Measurements from ENCODE around the gene TRAF3IP3.

TRAF3IP3 gene

GRCh38 chr1:209741193-209741592 lies 14.7 kb upstream of the TRAF3IP3 start:
- Histone ChIP-seq H3K79me2 (ENCODE audit: low read length) (no peaks in the 10 kb centered on the region), H3K9me2 (replicated peaks; ENCODE audit: insufficient read depth, low read length) (no peaks in the 10 kb centered on the region), H3K4me2 (ENCODE audit: low read depth, low read length) (no peak overlapping the region), H3F3A (ENCODE audit: insufficient read depth, low read length) (no peaks in the 10 kb centered on the region), H4K20me1 (ENCODE audit: insufficient read depth, low read length) (no peaks in the 10 kb centered on the region), H3K36me3 (replicated peaks; ENCODE audit: insufficient read depth, low read length) (no peaks in the 10 kb centered on the region), H3K27ac (ENCODE audit: low read length) (no peak overlapping the region), H2AFZ (ENCODE audit: low read length) (no peak overlapping the region), H3K4me3 (ENCODE audit: low read length) (no peak overlapping the region), H3K27me3 (replicated peaks; ENCODE audit: insufficient read depth, low read length) (no peaks in the 10 kb centered on the region), H3K9ac (ENCODE audit: low read length) (no peak overlapping the region), H3K9me3 (replicated peaks; ENCODE audit: insufficient read depth, low read length) (no peaks in the 10 kb centered on the region), H3K4me1 (ENCODE audit: low read length) (peaks cover 14% of the 10 kb centered on the region)
- DNase-seq = no peak
- TF ChIP-seq EZH2 (optimal IDR thresholded peaks at IDR 0.05; ENCODE audit: low read depth, low read length) (no peak), EZH2phosphoT487 (IDR thresholded peaks at IDR 0.05; ENCODE audit: low read length) (no peak), CTCF (IDR thresholded peaks at IDR 0.05; ENCODE audit: low read length) (no peak)

- H3K27me3 ChIP-seq (replicated peaks; ENCODE audit: insufficient read depth, low read length) = no peaks in the 10 kb centered on the region
- peaks cover 14% of the 10 kb centered on the region for H3K4me1 ChIP-seq (ENCODE audit: low read length)
- no peaks in the 10 kb centered on the region for H3K36me3 ChIP-seq (replicated peaks; ENCODE audit: insufficient read depth, low read length)
- no peaks in the 10 kb centered on the region for H3F3A ChIP-seq (ENCODE audit: insufficient read depth, low read length)
- no peaks in the 10 kb centered on the region for H3K9me3 ChIP-seq (replicated peaks; ENCODE audit: insufficient read depth, low read length)
- H3K9ac ChIP-seq (ENCODE audit: low read length) = no peak overlapping the region
- no peak for DNase-seq
- H3K27ac ChIP-seq (ENCODE audit: low read length) = no peak overlapping the region
- H3K4me3 ChIP-seq (ENCODE audit: low read length) = no peak overlapping the region
- H3K9me2 ChIP-seq (replicated peaks; ENCODE audit: insufficient read depth, low read length) = no peaks in the 10 kb centered on the region
- no peaks in the 10 kb centered on the region for H4K20me1 ChIP-seq (ENCODE audit: insufficient read depth, low read length)
- no peak overlapping the region for H3K4me2 ChIP-seq (ENCODE audit: low read depth, low read length)
- TF ChIP-seq CTCF (IDR thresholded peaks at IDR 0.05; ENCODE audit: low read length) = no peak
- no peak for TF ChIP-seq EZH2 (optimal IDR thresholded peaks at IDR 0.05; ENCODE audit: low read depth, low read length)
- no peak for TF ChIP-seq EZH2phosphoT487 (IDR thresholded peaks at IDR 0.05; ENCODE audit: low read length)
- no peak overlapping the region for H2AFZ ChIP-seq (ENCODE audit: low read length)
- no peaks in the 10 kb centered on the region for H3K79me2 ChIP-seq (ENCODE audit: low read length)
Observed at GRCh38 chr1:209741889-209742288, 14.0 kb upstream of the TRAF3IP3 start.

GRCh38 chr1:209742409-209743144 lies 13.3 kb upstream of the TRAF3IP3 start:
- Histone ChIP-seq H4K20me1 (ENCODE audit: insufficient read depth, low read length) (no peaks in the 10 kb centered on the region), H3K27me3 (replicated peaks; ENCODE audit: insufficient read depth, low read length) (no peaks in the 10 kb centered on the region), H3K9me3 (replicated peaks; ENCODE audit: insufficient read depth, low read length) (no peaks in the 10 kb centered on the region), H3F3A (ENCODE audit: insufficient read depth, low read length) (no peaks in the 10 kb centered on the region), H2AFZ (ENCODE audit: low read length) (no peak overlapping the region), H3K36me3 (replicated peaks; ENCODE audit: insufficient read depth, low read length) (no peaks in the 10 kb centered on the region), H3K4me3 (ENCODE audit: low read length) (no peak overlapping the region), H3K4me1 (ENCODE audit: low read length) (peaks cover 18% of the 10 kb centered on the region), H3K27ac (ENCODE audit: low read length) (no peak overlapping the region), H3K4me2 (ENCODE audit: low read depth, low read length) (no peak overlapping the region), H3K9ac (ENCODE audit: low read length) (no peak overlapping the region), H3K79me2 (ENCODE audit: low read length) (no peaks in the 10 kb centered on the region), H3K9me2 (replicated peaks; ENCODE audit: insufficient read depth, low read length) (no peaks in the 10 kb centered on the region)
- TF ChIP-seq CTCF (IDR thresholded peaks at IDR 0.05; ENCODE audit: low read length) (no peak), EZH2phosphoT487 (IDR thresholded peaks at IDR 0.05; ENCODE audit: low read length) (no peak), EZH2 (optimal IDR thresholded peaks at IDR 0.05; ENCODE audit: low read depth, low read length) (no peak)
- DNase-seq = no peak
